PFSK-1 (cell line): Measurements from ENCODE around the gene SNX30.

Experiments used
- FOXP2 ChIP-seq: optimal IDR thresholded peaks from 2 replicates; pipeline ENCODE3; 2011; ENCODE audit warnings: borderline replicate concordance, control low read depth, inconsistent platforms; ENCODE audit not compliant: insufficient read depth; ENCODE audit errors: extremely low read length, extremely low read depth
- POLR2AphosphoS5 ChIP-seq: IDR thresholded peaks from 2 replicates; pipeline ENCODE4 v1.6.1; 2012; ENCODE audit warnings: low read depth, mild to moderate bottlenecking, control low read depth, low read length, moderate library complexity
- REST ChIP-seq, 2 experiments: IDR thresholded peaks; 2 replicates each; pipeline versions ENCODE4 v1.6.1 to v1.8.0; 2011 to 2012; ENCODE audit warnings: low read depth in 2 of 2, low read length in 2 of 2, control low read depth in 1 of 2, inconsistent platforms in 1 of 2, mild to moderate bottlenecking in 1 of 2, moderate library complexity in 1 of 2; ENCODE audit not compliant: insufficient read depth in 1 of 2
- SIN3A ChIP-seq: IDR thresholded peaks from 2 replicates; pipeline ENCODE4 v1.6.1; 2012; ENCODE audit warnings: mild to moderate bottlenecking, low read length, moderate library complexity, borderline replicate concordance; ENCODE audit not compliant: insufficient read depth
- TAF1 ChIP-seq: IDR thresholded peaks from 2 replicates; pipeline ENCODE4 v1.6.1; 2012; ENCODE audit warnings: low read length, control low read depth, borderline replicate concordance; ENCODE audit not compliant: insufficient read depth

The SNX30 gene

GRCh38 chr9:112762726-112763518, 12.4 kb downstream of the SNX30 start:
- no peak for TF ChIP-seq REST (IDR thresholded peaks at IDR 0.05; ENCODE audit: insufficient read depth in 1 of 2, low read depth in 2 of 2, low read length in 2 of 2)
- no peak for TF ChIP-seq POLR2AphosphoS5
- no peak for TF ChIP-seq SIN3A
- no peak for TF ChIP-seq FOXP2
- no peak for TF ChIP-seq TAF1

- no peak for TF ChIP-seq TAF1
Observed at GRCh38 chr9:112764344-112764743, 13.8 kb downstream of the SNX30 start.

GRCh38 chr9:112764837-112765236, 14.3 kb downstream of the SNX30 start:
- TF ChIP-seq REST (IDR thresholded peaks at IDR 0.05; ENCODE audit: insufficient read depth in 1 of 2, low read depth in 2 of 2, low read length in 2 of 2) (no peak), TAF1 (no peak), SIN3A (no peak), POLR2AphosphoS5 (no peak), FOXP2 (no peak)

GRCh38 chr9:112765281-112765680, 14.7 kb downstream of the SNX30 start:
- TF ChIP-seq SIN3A (no peak), FOXP2 (no peak), REST (IDR thresholded peaks at IDR 0.05; ENCODE audit: insufficient read depth in 1 of 2, low read depth in 2 of 2, low read length in 2 of 2) (no peak), POLR2AphosphoS5 (no peak), TAF1 (no peak)

GRCh38 chr9:112771359-112772214, 21.0 kb downstream of the SNX30 start:
- TF ChIP-seq SIN3A, result no peak
- TF ChIP-seq FOXP2, result no peak
- no peak for TF ChIP-seq TAF1
- TF ChIP-seq POLR2AphosphoS5, result no peak
- TF ChIP-seq REST (IDR thresholded peaks at IDR 0.05; ENCODE audit: insufficient read depth in 1 of 2, low read depth in 2 of 2, low read length in 2 of 2), result no peak
